Liver (tissue), 9 donors: ENCODE measurements around the gene NSFL1C. TPM values are rescaled to one million over a fixed set of nuclear protein-coding genes. Genes with fewer than 3 reads are reported as not detected.

Experiments used
- DNase-seq: peaks from one replicate; pipeline ENCODE4 v3.0.0-alpha.2; 2017; ENCODE audit warnings: low spot score
- H3K27ac ChIP-seq, 2 donors: one replicate each; pipeline ENCODE4 v1.7.0; 2013; ENCODE audit warnings: inconsistent platforms in 2 of 2, low read length in 2 of 2, control low read depth in 1 of 2, low read depth in 1 of 2, mild to moderate bottlenecking in 1 of 2
- H3K27me3 ChIP-seq, 4 donors: one replicate each; pipeline versions ENCODE4 v1.6.1 to v1.7.0; 2013; ENCODE audit warnings: low read length in 3 of 4, inconsistent platforms in 1 of 4, mild to moderate bottlenecking in 1 of 4, moderate library complexity in 1 of 4; ENCODE audit not compliant: control insufficient read depth in 4 of 4, insufficient read depth in 4 of 4
- H3K36me3 ChIP-seq, 4 donors: one replicate each; pipeline versions ENCODE4 v1.6.1 to v1.7.0; 2013; ENCODE audit warnings: low read length in 3 of 4, mild to moderate bottlenecking in 3 of 4, low read depth in 1 of 4, moderate library complexity in 1 of 4; ENCODE audit not compliant: control insufficient read depth in 4 of 4, insufficient read depth in 3 of 4
- H3K4me1 ChIP-seq, 4 donors: one replicate each; pipeline versions ENCODE4 v1.6.1 to v1.7.0; 2013; ENCODE audit warnings: low read length in 3 of 4, mild to moderate bottlenecking in 3 of 4, moderate library complexity in 1 of 4; ENCODE audit not compliant: control insufficient read depth in 4 of 4, insufficient read depth in 4 of 4
- H3K4me3 ChIP-seq, 3 donors: one replicate each; pipeline versions ENCODE4 v1.6.1 to v1.7.0; 2013; ENCODE audit warnings: low read length in 3 of 3, control low read depth in 1 of 3, low read depth in 1 of 3, mild to moderate bottlenecking in 1 of 3
- H3K9ac ChIP-seq, 2 donors: one replicate each; pipeline ENCODE4 v1.7.0; 2013; ENCODE audit warnings: low read length in 2 of 2, mild to moderate bottlenecking in 2 of 2, moderate library complexity in 2 of 2, control low read depth in 1 of 2, low read depth in 1 of 2
- H3K9me3 ChIP-seq, 4 donors: one replicate each; pipeline versions ENCODE4 v1.6.1 to v1.7.0; 2013; ENCODE audit warnings: low read length in 3 of 4; ENCODE audit not compliant: control insufficient read depth in 4 of 4
- ATF3 ChIP-seq: IDR thresholded peaks from 2 replicates; pipeline ENCODE4 v1.6.1; 2016; ENCODE audit warnings: antibody characterized with exemption
- CTCF ChIP-seq: fragments of 150-350 bp; IDR thresholded peaks from 2 replicates; pipeline ENCODE4 v1.5.1; 2017; ENCODE audit warnings: improper control_type of control experiment, low read depth, low read length; ENCODE audit not compliant: missing input control
- EGR1 ChIP-seq, 2 donors: IDR thresholded peaks; 2 replicates each; pipeline ENCODE4 v1.6.1; 2016 to 2018; ENCODE audit warnings: antibody characterized with exemption in 2 of 2, low read depth in 2 of 2
- FOXA1 ChIP-seq: IDR thresholded peaks from 2 replicates; pipeline ENCODE4 v1.6.1; 2016; ENCODE audit warnings: antibody characterized with exemption
- GABPA ChIP-seq, 2 donors: IDR thresholded peaks in 1 of 2; conservative IDR thresholded peaks in 1 of 2; 2 replicates each; pipeline ENCODE4 v1.6.1; 2016; ENCODE audit warnings: antibody characterized with exemption in 2 of 2, mild to moderate bottlenecking in 1 of 2, moderate library complexity in 1 of 2
- HNF4A ChIP-seq, 2 donors: conservative IDR thresholded peaks; 2 replicates each; pipeline ENCODE4 v1.6.1; 2016; ENCODE audit warnings: antibody characterized with exemption in 2 of 2, mild to moderate bottlenecking in 2 of 2
- HNF4G ChIP-seq: IDR thresholded peaks from 2 replicates; pipeline ENCODE4 v1.6.1; 2016; ENCODE audit warnings: antibody characterized with exemption
- JUND ChIP-seq, 2 donors: IDR thresholded peaks; 2 replicates each; pipeline ENCODE4 v1.6.1; 2016; ENCODE audit warnings: antibody characterized with exemption in 2 of 2
- MAX ChIP-seq: IDR thresholded peaks from 2 replicates; pipeline ENCODE4 v1.6.1; 2016; ENCODE audit warnings: antibody characterized with exemption
- RAD21 ChIP-seq, 2 donors: IDR thresholded peaks; 2 replicates each; pipeline ENCODE4 v1.6.1; 2016; ENCODE audit warnings: antibody characterized with exemption in 2 of 2, mild to moderate bottlenecking in 2 of 2
- REST ChIP-seq: IDR thresholded peaks from 2 replicates; pipeline ENCODE4 v1.6.1; 2016; ENCODE audit warnings: antibody characterized with exemption, mild to moderate bottlenecking
- RXRA ChIP-seq, 2 donors: IDR thresholded peaks; 2 replicates each; pipeline ENCODE4 v1.6.1; 2017 to 2018; ENCODE audit warnings: antibody characterized with exemption in 2 of 2, mild to moderate bottlenecking in 1 of 2
- WGBS: extraction: QIAGEN DNeasy Blood & Tissue Kit; methylation state at CpG from one replicate; pipeline ENCODE4 v1.1.7; 2013; 5-methylcytosine and 5-hydroxymethylcytosine counted together
- polyA plus RNA-seq, 2 donors: library from polyadenylated mRNA; stranded (reverse) in 1 of 2; unstranded in 1 of 2; fragments of 200-250 nt in 1 of 2; fragments of >200 nt in 1 of 2; fragmentation: Nextera tagmentation in 1 of 2; extraction: Ambion mirVana in 1 of 2; gene quantifications; one replicate each; pipeline versions ENCODE4 v1.2.1 to v1.2.3, GENCODE V29; 2013 to 2015
- total RNA-seq, 2 donors: library from RNA; depleted of rRNA; stranded (reverse); fragments of >200 nt; gene quantifications; one replicate each; pipeline ENCODE4 v1.2.3, GENCODE V29; 2014
- TF ChIP-seq, protein P1 (sequence below): IDR thresholded peaks from 2 replicates; pipeline ENCODE4 v1.6.1; 2016; ENCODE audit warnings: antibody characterized with exemption
- donor health status: healthy.
- donor health status: healthy.
- donor health status: healthy.
- donor health status: healthy.
- donor health status: healthy.

The NSFL1C gene
- total and polyA plus RNA-seq, 4 donors: 13.7 to 49.0 (median 34.7) TPM

DNA sequence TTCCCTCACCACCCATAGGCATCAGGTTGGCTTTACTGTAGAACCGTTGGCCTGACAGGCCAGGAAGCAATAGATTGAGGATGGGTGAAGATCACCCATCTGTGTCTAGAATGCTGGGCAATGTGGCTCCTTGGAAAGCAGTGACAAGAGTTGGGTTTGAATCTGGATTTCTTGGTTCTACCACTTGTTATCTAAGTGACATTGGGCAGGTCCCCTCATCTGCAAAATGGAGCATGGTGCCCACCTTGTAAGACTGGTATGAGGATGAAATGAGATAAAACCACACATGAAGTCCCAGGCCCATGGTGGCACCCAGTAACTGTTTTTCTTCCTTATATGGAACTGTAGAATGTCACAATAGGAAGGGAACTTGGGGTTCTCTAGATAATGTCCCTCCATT, 47.2 kb upstream of the NSFL1C start:
- DNase-seq: no peak
- Histone ChIP-seq H3K9me3 (no peaks in the 10 kb centered on the region), H3K4me1 (no peaks in the 10 kb centered on the region), H3K9ac (no peak overlapping the region), H3K27ac (no peak overlapping the region), H3K36me3 (no peaks in the 10 kb centered on the region), H3K4me3 (no peak overlapping the region), H3K27me3 (peaks cover 0 to 4% (median 0%) of the 10 kb centered on the region in 4 donors)
- TF ChIP-seq RXRA (IDR thresholded peaks at IDR 0.05) (no peak), EGR1 (IDR thresholded peaks at IDR 0.05; ENCODE audit: low read depth in 2 of 2) (no peak), FOXA1 (no peak), REST (no peak), HNF4A (conservative IDR thresholded peaks at IDR 0.05) (no peak), HNF4G (no peak), JUND (IDR thresholded peaks at IDR 0.05) (no peak), ATF3 (no peak), GABPA (IDR thresholded peaks at IDR 0.05 in 1 of 2, conservative IDR thresholded peaks at IDR 0.05 in 1 of 2) (no peak)
- TF ChIP-seq, protein P1, sequence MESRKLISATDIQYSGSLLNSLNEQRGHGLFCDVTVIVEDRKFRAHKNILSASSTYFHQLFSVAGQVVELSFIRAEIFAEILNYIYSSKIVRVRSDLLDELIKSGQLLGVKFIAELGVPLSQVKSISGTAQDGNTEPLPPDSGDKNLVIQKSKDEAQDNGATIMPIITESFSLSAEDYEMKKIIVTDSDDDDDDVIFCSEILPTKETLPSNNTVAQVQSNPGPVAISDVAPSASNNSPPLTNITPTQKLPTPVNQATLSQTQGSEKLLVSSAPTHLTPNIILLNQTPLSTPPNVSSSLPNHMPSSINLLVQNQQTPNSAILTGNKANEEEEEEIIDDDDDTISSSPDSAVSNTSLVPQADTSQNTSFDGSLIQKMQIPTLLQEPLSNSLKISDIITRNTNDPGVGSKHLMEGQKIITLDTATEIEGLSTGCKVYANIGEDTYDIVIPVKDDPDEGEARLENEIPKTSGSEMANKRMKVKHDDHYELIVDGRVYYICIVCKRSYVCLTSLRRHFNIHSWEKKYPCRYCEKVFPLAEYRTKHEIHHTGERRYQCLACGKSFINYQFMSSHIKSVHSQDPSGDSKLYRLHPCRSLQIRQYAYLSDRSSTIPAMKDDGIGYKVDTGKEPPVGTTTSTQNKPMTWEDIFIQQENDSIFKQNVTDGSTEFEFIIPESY: no peak
- 68% methylated on average over 1 of the region's 1 CpG for WGBS

GRCh38 chr20:1509237-1509636, 42.6 kb upstream of the NSFL1C start:
- no peaks in the 10 kb centered on the region for H3K4me1 ChIP-seq
- no peak overlapping the region for H3K4me3 ChIP-seq
- H3K9me3 ChIP-seq: no peaks in the 10 kb centered on the region
- no peaks in the 10 kb centered on the region for H3K36me3 ChIP-seq
- TF ChIP-seq CTCF: peak; percentile 12
- no peak for TF ChIP-seq MAX
- peak; percentile 53 to 58 for TF ChIP-seq RAD21 (IDR thresholded peaks at IDR 0.05)
- peaks cover 0 to 2% (median 0%) of the 10 kb centered on the region in 4 donors for H3K27me3 ChIP-seq
- no peak overlapping the region for H3K9ac ChIP-seq
- 36% methylated on average over 9 of the region's 9 CpGs for WGBS
- no peak overlapping the region for H3K27ac ChIP-seq
- DNase-seq: no peak
